Dermis microvascular lymphatic vessel endothelial cell (primary cell): ENCODE data around the gene EFNA4. TPM values are rescaled to one million over a fixed set of nuclear protein-coding genes. Genes with fewer than 3 reads are reported as not detected.

Experiments used
- DNase-seq, 2 donors: peaks; one replicate each; pipeline versions ENCODE4 v3.0.0 to v3.0.0-alpha.2; 2010; ENCODE audit warnings: low read depth in 2 of 2
- total RNA-seq: library from RNA; depleted of rRNA; stranded (reverse); fragments of >200 nt; gene quantifications from 2 replicates; pipeline ENCODE4 v1.2.1, GENCODE V29; 2014

The EFNA4 gene
- total RNA-seq, 1 donor from 2014 or later = 12.2 TPM

DNA sequence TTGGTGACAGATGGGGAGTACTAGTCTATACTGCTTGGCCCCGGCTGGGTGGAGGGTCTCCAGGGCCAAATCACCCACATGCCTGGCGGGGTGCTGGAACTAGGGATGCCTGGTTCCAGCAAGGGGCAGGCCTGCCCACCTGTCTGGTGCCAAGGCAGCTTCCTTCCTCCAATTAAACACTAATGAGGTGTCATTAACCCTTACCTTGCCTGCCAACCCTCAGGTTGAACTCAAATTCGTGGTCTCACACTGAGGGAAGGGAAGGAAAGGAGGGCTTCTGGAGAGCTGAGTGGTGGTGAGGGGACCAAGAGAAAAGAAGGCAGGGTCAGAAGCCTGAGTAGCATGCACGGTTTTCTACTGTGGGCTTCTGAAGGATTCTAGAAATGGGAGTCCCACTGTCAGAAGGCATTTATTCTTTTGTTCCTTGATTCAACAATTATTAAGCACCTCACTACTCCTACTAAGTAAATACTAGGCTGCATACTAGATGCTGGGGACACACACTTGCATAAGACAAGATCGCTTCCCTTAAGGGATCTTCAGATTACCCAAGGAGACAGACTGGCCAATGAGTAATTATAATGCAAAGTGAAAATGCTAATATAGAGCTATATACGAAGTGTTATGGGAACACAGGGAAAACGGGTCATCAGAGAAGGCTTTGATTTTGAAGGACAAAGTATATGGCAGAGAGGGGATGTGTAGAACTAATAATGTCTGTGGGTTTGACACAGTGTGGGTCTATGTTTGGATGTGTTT lies 9.2 kb downstream of the EFNA4 start:
- no peak for DNase-seq

DNA sequence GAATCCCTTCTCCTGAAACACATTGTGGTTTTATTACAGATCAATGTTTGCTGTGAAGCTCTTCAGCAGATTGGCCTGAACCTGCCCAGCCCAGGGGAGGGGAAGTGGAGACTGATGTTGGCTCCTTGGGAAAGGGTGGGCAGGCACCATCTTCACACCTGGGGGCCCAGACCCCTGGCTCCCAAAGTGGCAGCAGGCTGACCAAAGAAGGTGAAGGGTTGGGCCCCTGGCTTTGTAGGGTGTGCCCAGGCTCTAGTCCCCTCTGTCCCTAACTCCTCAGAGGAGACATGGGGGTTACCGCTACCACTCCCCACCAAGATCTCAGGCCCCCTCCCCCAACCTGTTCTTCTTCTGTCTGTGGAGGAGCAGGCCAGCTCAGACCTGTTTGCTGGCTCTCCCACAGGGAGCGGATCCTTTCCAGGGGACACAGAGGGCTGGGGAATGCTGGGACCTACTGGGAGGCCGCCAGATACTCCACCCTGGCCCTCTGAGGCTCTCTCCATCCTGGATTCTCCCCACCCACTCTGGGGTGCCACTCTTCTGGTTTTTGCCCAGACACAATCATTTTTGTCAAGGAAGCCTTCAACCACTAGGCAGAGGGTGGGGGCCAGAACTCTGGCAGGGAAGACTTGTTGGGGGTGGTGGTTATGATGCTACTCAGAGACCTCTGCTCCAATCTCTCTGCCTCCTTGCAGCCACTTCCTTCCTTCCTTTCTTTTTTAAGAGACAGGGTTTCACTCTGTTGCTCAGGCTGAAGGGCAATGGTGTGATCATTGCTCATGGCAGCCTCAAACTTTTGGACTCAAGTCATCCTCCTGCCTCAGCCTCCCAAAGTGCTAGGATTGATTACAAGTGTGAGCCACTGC lies 10.1 kb downstream of the EFNA4 start:
- DNase-seq = no peak

DNA sequence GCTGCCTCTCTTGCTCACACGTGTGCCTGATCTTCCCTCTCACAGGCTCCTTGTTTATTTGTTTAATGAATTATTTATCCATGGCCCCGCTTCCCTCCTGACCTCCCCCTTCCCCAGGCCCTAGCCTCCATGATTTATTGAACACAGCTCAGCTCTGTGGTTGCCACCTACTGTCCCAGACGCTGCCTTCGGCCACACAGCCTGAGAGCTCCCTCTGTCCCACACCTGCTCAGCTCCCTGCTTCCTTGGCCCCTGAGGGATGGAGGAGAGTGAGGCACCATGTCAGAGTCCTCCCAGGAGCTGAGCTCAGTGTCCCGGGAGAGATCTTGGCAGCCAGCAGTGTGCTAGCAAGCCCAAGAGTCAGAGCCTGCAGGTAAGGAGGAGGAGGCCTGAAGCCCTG lies 12.0 kb downstream of the EFNA4 start:
- no peak for DNase-seq

DNA sequence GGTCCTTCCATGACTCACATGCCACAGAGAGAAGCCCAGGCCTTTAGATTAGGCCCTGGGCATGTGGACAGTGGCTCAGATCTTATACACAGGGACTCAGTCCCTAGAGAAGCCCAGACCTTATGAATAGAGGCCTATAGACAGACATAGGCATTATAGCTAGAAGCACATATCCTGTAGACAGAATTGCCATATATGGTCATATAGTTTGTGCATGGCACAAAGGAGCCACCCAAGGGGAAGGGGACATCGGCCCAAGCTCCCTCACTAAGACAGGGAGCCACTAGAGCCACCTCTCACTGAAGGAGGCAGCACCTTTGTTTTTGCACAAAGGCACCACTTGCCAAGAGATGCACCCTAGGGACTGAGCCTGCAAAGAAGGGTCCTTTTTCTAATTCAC lies 12.8 kb downstream of the EFNA4 start:
- DNase-seq = no peak

DNA sequence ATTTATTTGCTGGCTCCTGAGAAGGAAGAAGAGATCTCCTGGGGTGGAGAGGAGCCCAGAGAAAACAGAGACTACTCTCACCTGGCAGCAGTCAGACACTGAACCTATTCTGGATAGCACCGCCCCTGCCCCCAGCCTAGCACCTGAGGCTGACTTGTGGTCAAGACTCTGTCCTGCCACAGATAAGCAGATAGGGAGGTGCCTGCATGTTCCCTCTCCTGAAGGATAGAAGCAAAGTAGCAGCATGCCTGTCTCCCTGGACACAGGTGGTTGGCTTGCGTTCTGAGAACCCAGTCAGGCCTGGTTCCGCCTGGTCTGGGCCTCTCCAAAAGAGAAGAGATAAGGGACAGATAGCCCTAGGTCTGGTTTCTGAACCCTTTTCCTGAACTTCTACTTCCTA lies 13.8 kb downstream of the EFNA4 start:
- no peak for DNase-seq

DNA sequence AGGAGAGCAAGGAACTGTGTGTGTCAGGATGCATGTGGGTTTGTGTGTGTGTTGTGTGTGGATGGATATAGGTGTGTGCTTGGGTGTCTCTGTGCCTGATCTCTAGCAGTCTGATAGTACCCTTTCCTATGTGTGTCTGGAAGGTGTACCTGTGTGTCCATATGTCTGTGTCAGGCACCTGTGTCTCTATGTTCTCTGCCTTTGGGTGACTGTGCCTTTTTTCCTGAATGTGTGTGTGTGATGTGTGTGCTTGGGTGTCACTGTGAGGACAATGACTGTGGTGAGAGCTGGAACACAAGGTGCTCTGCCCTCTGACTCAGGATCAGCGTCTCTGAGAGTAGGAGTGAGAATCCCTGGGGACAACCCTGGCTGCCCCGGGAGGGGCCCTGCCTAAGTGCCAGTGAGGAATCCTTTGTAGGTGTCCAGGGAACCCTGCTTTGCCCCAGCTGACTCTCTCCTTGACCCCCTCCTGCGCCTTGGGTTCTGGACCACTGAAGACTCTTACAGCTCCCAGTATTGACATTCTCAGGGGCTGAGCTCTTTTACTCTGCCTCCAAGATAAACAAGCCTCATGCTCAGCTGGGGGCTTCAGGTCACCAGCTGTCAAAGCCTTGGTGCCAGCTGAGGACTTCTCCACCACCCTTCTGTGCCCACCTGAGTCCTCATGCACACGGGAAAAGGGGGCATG lies 14.4 kb downstream of the EFNA4 start:
- no peak for DNase-seq

DNA sequence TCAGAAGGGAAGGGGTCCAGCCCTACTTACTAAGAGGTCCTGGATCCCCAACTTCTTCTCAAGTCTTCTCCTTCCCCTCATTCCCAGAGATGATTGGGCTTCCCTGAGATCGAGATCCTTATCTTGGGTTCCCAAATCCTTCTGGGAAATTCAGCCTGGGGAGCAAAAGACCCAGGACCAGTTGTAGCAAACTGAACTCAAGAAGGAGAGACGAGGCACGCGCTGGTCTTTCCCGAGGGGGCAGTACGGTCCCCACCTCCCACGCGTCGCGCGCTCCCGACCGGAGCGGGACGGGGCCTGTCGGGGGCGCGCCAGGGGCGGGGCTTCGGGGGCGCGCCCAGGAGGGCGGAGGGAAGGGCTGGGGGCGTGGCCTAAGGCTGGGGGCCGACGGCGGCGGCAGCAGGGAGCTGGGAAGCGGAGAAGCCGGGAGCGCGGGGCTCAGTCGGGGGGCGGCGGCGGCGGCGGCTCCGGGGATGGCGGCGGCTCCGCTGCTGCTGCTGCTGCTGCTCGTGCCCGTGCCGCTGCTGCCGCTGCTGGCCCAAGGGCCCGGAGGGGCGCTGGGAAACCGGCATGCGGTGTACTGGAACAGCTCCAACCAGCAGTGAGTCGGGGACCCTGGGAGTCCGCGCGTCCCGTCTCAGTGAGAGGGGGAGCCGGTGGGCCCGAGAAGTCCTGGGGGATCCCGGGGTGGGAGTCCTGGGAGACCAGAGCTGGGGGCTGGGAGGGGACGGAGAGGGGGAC lies 15.1 kb downstream of the EFNA4 start, which contains the start of gene EFNA3:
Gene EFNA3 (plus strand): TSS at position 369 of the 741 bp plus-strand sequence. CDS start 105 bp downstream, at position 474.
- DNase-seq = peak in 1 of 2 donors; percentile 75

DNA sequence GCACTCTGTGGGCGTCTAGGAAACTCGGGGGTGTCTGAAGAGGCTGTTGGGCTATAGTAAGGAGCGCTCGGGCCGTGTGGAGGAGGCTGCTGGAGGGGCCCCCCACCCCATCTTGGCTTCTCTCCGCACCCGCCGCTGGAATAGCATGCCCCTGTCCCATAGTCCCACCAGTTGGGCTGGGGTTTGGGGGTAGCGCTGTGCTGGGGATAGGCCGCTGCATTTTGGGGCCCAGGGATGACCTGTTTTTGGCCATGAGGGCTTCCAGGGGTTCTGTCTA lies 15.6 kb downstream of the EFNA4 start:
- no peak for DNase-seq

DNA sequence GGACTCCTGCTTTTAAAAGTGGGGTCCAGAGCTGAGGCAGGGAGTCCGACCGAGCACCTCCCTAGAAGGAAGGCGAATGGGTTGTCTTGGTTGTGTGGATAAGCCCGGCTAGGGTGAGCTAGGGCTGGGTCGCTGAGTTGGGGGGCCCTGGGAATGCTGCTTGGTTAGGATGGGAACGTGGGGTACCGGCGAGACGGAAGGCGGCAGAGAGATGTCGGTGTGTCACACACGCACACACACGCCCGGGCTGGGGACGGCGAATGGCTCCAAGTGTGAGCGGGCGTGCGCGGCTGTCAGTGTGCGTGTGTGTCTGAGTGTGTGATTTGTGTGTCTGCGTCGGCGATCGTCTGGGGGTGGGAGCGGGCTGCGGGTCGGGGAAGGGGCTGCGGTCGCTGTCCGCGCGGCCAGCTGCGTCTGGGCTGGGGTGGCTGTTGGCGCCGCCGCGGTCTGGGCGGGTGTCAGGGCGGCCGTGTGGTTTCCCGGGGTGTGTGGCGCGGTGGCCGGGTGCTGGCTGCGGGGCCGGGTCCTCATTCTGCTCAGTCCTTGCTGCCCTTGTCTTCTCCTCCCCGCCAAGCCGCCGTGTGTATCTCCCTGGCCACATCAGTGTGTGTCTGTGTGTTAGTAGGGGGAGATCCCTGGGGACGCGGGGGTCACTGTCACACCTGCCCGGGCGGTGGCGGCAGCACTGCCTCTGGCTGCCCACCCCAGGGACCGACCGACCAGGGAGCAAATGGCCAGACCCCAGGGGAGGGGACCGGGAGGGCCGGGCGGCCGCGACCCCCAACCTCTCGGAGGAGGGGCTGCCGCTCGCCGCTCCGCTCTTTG lies 16.2 kb downstream of the EFNA4 start:
- DNase-seq = no peak

DNA sequence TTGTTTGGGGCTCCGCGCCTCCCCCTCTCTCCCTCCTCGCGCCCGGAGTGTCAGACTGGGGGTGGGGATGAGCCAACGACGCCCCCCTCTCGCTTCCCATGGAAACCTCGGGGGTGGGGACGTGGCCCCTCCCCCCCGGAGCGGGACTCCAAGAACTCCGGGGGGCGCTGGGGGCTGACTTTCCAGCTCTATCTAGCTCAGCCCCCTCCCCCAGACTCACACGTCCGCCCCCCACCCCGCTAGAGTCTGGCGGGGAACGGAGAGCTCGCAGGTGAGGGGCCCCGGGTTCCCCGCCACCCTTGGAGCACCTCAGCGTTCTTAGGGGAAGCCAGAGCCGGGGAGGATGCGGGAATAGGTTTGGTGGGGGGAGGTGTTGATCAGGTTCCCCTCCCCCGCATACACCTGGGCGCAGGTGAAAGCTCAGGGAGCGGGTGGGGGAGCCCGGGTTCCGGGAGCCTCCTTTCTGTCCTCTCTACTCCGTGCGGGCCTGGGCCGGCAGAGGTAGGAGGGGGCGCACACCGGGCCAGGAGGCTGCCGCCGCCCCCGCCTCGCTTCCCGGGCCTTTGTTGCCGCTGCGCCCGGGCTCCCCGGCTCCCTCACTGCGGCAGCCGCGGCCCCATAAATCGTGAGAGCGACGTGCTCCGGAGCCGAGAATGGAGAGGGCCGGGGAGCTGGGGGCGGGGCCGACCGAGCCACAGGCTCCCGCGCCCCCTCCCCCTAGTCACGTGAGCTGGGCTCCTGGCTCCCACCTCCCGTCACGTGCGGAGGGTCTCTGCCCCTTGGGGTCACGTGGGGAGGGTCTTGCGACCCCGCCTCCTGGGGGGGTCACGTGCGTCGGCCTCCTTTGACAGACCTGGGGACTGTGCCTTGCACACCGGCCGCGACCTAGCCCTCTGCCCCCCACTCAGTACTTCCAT lies 17.0 kb downstream of the EFNA4 start:
- DNase-seq = peak in 1 of 2 donors; percentile 21

DNA sequence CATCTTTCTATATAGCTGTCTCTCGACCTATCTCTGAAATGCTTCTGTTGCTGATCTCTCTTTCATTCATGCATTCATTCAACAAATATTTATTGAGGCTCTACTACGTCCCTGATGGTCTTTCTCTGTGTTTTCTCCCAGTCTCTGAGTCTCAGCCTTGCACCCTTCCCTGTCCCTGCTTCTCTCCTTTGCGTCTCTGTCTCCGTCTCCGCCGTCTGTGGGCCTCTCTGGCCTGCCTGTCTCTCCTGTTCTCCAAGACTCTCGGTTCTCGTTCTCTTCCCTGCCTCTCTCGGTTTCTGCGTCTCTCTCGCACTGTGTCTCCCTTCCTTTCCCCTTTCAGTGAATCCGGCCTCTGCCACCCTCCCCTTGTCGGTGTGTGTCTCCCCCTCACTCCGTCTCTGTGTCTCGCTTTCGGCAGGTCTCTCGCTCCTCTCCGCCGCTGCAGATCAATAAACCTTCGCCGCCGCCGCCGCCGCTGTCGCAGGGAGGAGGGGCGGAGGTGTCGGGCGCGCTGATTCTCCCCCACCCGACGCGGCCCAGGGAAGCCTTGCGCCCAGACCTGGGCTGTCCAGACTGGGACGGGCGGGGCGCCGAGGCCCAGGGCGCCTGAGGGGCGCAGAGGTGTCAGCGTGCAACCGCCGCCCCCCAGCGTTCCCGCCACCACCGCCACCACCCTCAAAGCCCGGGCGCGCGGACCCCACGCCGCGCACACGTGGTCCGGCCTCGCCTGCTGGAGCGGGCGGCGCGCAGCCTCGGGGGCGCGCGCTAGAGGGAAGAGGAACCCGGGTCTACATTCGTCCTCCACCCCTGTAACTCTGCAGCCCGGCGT lies 18.1 kb downstream of the EFNA4 start:
- DNase-seq = no peak

DNA sequence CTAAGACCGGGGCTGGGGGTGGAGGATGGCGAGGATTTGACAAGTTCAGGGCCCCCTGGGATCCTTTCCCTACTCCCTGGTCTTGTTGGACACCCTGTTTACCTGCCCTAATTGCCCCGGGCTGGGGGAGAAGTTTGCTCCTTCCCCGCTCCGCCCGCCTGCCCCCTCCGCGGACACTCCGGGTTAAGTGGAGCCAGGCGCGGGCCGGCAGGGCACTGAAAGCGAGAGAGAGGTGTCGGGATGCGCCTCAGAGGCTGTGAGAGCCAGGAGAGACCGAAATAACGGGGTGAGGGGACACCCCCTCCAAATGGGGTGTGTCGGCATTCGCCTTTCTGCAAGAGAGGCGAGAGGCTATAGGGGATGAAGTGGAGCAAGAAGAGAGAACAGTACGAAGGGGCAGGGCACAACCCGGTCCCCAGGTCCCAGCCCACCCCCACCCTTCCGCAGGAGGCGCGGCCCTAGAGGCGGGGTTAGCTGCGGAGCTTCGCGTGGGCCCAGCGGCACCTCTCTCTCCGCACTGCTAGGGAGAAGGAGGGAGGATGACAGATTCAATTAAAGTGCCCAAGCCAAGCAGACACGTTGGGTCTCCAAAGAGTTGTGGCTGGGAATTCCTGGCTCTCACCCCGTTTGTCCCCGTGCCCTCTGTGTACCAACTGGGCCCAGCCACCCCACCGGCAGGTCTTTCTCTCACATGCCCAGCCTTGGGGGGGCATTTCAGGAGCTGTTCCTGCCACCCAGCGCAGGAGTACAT lies 18.9 kb downstream of the EFNA4 start:
- no peak for DNase-seq

DNA sequence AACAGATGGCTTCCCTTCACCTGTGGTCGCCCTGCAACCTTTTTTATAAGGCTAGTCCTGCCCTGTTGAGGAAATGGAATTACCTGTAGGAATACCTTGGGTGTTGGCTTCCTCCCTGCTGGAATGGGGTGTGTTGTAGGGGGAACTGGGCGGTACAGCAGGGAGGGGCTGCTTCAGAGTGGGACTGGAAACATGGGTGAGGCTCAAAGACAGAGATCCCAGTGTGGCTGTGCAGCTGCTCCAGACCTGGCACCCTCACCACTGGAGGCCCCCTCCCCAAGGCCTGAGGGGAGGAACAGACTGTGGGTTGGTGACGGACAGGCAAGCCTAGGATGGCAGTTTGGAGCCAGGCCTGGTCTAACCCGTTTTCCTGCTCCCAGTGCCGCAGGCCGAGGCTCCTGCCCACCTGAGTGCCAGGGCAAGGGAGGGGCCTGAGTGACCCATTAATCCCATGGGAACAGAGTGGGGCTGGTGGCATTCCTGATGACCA lies 19.6 kb downstream of the EFNA4 start:
- DNase-seq = no peak

DNA sequence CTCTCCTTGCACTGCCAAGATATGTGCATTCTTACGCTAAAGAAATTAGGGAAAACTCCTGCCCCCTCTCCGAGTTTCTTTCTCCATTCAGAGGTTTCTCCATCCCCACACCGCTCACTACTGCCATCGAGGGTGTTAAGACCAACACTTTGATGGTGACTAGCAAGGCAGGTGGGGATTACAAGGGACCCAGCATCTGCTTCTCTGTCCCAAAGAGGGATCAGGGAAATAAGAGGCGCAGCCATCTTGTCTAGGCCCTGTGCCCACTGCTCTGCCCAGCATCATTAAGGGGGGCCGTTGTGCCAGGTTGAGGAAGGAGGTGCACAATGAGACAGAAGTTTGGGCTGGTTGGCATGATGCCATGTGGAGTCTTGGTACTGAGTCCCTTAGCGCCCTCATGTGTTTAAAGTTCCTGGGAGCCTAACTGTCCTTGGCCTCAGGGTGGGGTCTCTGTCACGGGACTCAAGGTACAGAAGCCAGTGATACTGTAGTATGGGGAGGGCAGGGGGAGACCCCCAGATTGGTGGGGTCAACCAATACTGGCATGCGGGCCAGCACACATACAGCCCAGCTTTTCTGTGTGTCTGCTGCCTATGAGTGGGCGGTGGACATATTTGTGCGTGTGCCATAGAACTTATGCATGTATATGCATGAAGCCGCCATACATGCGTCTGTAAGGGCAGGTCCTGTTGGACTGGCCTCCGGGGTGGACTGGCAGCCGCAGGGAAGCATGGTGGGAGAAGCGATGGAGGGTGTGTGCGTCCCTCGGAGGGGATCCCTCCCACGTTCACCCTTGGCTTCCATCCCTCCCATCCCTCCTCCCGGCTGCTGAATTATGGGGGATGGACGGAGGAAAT lies 20.6 kb downstream of the EFNA4 start:
- peak in 1 of 2 donors; percentile 29 for DNase-seq

DNA sequence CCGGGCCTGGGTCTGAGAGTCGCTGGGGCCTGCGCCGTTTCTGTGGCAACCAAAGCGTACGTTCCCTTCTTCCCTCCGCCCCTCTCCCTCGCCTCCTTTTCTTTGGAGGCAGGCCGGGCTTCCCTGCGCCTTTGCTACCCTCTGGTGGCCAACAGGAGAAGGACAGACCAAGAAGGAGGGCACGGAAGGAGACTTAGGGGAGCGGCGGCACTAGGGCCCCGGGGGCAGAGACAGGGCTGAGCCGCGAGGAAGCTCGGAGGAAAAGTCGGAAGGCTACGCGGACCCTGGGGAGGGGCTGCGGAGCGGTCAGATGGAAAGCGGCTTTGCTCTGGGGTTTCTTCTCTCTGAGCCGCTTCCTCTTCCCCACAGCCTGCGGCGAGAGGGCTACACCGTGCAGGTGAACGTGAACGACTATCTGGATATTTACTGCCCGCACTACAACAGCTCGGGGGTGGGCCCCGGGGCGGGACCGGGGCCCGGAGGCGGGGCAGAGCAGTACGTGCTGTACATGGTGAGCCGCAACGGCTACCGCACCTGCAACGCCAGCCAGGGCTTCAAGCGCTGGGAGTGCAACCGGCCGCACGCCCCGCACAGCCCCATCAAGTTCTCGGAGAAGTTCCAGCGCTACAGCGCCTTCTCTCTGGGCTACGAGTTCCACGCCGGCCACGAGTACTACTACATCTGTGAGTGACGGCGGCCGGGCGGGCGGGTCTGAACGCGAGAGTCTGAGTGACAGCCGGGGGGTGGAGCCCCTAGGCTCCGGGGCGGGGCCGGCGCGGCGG lies 21.4 kb downstream of the EFNA4 start:
- peak; percentile 68 to 92 for DNase-seq

DNA sequence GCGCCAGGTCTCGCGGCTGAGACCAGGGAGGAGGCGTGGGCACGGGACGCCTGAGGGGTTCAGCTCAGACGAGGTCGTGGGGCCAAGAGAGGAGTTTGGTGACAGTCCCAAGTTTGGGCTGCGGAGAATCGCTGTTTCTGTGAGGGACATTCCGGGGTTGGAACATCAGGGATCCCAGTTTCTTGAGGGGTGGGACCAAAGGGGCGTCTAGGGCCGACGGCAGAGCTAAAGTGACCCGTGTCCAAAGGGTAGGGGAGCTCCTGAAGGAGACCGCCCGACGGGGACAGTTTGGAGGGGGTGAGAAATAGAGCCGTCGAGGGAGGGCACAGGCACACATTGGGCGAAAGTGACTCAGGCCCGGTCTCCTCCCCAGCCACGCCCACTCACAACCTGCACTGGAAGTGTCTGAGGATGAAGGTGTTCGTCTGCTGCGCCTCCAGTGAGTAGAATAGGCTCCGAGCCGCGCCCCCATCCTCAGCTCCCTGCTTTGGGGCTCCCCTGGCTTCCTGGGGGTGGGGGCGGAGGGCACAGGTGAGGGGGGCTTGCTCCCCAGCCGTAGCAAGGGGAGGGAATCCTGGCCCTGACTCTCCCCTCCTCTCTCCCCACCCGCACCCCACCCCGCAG lies 22.1 kb downstream of the EFNA4 start:
- DNase-seq = peak in 1 of 2 donors; percentile 45
